ENCODE results near the gene SIRT5.

GRCh38 chr6:13528232-13528631, 46.2 kb upstream of the SIRT5 start:
- TF ChIP-seq CTCF (IDR thresholded peaks at IDR 0.05) = no peak
- no peak for TF ChIP-seq NFE2L2 (conservative IDR thresholded peaks at IDR 0.05; ENCODE audit: low read length)
- no peak for TF ChIP-seq SMC3 (IDR thresholded peaks at IDR 0.05)
- TF ChIP-seq POLR2A (IDR thresholded peaks at IDR 0.05; ENCODE audit: low read length) = no peak
- no peak for TF ChIP-seq MAFK (IDR thresholded peaks at IDR 0.05; ENCODE audit: partially characterized antibody)
- TF ChIP-seq FOSL2 (IDR thresholded peaks at IDR 0.05) = no peak
- no peak for TF ChIP-seq FOSL2 (CRISPR knock-in tag; IDR thresholded peaks at IDR 0.05)
- TF ChIP-seq JUNB (IDR thresholded peaks at IDR 0.05) = no peak

Data from A549 (cell line).